NCI-H2107 treated with DMSO at 0.1 percent for 48 hours (cell line): Measurements from ENCODE around the gene CEP104.

Experiments
- DNase-seq: peaks from one replicate; lab custom pipeline; 2025; ENCODE audit not compliant: unreplicated experiment; lab: John Stamatoyannopoulos, UW

Gene CEP104

GRCh38 chr1:3856923-3857790 lies at the start of gene CEP104, which contains the start of gene DFFB:
CEP104 (minus strand) TSS chr1:3857211; CDS start chr1:3852407, 4,804 bp downstream.
DFFB (plus strand) TSS chr1:3857476; CDS start chr1:3857604, 128 bp downstream.
- peak; percentile 47 for DNase-seq

DNA sequence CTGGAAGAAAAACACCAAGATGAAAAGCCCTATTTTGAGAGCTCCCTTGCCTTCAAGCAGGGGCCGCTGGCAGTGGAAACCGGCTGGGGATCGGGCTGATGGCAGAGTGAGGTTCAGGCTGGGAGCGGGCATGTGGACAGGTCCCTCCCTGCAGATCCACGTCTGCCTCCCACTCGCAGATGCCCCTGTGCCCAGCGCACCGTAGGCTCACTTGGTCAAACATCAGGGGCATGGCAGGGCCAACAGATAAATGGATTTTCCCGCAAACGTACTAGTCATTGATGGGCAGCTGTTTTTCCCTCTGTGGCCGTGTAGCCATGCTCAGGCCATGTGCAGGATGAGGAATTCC lies 49.6 kb upstream of the CEP104 start:
- DNase-seq = no peak

DNA sequence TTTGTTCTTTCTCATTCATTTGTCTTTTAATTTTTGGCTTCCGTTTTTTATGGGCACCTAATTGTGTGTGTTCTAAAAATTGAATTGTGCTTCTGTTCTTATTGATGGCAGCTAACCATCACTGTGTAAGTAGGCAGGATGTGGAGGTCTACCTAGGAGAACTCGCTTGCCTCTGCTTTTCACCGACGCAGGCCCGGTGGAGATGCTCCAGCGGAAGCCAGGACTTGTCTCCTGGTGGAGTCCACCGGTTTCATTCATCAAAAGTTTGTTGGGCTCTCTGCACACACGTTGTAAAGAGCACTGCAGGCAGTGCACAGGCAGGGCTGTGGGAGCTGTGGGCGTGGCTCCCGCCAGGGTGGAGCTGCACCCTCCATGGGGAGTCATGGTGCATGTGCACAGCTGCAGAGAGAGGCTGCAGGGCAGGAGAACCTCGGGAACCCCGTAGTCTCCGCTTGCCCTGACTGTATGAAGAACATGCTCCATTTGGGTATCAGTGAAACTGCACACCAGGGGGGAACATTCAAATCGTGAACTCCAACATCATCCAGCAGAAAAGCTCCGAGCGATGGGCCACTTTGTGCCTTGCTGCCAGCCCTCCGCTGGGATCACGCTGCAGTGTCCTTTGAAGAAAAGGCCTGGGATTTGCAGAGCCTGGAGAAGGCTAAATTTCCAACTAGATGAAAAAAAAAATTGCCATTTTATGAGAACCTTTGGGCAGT lies 49.1 kb upstream of the CEP104 start:
- no peak for DNase-seq

DNA sequence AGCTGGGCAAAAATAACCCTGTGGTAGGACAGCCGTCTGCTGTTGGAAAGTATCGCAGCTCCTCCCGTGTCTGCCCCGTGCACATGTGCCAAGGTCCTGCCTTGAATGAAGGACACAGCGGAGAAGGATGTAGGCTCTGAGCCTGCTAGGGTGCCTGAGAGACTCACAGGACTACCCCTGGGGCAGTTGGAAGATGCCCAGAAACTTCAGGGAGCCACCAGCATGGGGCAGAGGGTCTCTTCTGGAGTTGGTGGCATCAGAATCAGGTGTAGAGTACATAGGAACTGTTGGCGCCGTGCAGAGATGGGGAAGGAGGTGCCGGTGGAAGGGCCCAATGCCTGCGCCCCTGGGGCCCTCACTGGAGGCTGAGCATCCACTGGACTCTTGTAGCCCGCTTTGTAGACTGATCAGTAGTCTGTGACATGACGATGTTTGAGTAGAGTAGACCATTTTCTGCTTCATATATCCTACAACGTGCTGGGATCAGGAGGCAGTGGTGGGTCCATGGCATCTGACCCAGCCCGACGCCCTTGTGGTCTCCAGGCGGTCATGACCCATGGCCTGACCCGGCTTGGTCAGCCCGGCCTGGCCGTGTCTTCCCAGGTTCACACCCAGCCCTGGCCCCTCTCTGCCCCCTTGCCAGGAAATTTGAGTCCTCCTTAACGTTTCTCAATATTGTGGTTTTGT lies 48.4 kb upstream of the CEP104 start:
- DNase-seq = no peak

- no peak for DNase-seq
Observed at GRCh38 chr1:3904843-3905185, 47.8 kb upstream of the CEP104 start.

DNA sequence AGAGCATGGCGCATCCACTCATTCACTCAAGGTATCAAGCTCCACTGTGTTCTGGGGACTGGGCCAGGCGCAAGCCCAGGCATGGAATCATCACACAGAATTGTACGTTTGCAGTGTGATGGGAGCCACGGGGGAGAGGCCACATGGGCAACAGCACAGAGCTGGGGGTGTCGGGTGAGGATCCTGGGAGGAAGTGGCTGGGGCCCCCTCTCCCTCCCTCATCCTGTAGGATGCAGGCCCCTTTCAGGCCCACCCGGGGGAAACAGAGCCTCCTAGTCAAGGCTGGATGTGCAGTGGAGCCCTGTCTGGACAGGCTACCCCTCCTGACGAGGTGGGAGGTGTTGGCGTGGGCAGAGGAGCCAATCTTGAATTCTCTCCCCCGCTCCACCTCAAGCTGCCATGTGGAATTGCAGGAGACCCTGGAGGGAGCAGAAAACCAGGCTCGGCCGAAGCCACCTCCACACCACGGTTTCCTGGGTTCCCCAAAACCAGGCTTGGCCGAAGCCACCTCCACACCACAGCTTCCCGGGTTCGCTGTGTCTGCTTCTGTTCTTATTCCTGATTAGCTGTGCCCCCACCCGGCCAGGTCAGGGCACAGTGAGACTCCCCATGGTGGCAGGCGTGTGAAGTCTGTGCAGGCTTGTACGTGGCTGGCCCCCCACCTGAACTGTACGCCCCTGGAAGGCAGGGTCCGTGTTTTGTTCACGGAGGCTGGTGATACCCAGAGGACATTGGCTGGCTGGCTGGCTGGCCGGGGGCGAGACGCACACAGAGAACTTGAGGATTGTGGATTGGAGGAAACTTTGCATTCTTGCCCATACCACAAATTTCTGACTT lies 47.2 kb upstream of the CEP104 start:
- no peak for DNase-seq

- no peak for DNase-seq
Observed at GRCh38 chr1:3903141-3904005, 46.4 kb upstream of the CEP104 start.

GRCh38 chr1:3902571-3903091 lies 45.6 kb upstream of the CEP104 start:
- DNase-seq = peak; percentile 9

DNA sequence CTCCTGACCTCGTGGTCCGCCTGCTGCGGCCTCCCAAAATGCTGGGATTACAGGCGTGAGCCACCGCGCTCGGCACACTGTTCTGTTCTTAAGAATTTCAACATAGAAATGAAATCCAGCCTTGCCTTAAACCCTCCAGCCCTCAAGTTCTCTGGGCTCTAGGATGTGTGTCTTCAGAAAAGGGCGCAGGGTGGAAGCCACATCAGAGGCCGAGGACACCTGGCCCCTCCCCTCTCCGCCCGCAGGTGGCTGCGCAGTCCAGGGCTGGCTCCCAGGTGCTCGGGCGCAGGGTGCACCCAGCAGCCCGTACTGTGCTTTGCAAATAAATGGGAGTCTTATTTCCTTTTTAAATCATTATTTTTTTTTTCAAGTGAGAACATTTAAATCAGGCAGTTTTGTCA lies 45.1 kb upstream of the CEP104 start:
- no peak for DNase-seq

DNA sequence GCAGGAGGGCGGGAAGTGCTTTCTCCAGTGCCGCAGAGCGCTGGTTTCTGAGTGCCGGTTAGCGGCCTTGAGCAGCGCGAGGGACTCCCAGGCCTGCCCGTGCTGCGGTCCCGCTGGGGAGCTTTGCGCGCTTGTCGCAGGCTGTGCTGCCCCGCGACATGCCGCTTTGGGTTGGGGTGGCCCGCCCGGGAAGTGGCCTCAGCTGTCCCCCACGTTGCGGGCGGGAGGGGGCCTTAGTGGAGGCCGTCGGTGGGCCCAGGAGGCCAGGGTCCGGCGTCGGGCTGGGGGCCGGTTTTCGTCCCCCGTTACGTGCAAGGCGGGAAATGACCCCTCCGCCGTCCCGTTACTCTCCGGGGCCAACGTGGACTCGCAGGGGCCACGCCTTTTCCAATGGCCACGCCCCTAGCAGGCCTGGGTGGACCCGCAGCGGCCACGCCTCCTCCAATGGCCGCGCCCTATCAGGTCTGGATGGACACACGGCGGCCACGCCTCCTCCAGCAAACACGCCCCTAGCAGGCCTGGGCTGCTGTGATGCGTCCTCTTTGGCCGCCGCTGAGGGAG lies 44.0 kb upstream of the CEP104 start:
- no peak for DNase-seq

- peak; percentile 57 for DNase-seq
Observed at GRCh38 chr1:3900150-3900968, 43.3 kb upstream of the CEP104 start, which contains the start of gene C1orf174. C1orf174 (minus strand) TSS chr1:3900272; CDS start chr1:3900186, 86 bp downstream.

DNA sequence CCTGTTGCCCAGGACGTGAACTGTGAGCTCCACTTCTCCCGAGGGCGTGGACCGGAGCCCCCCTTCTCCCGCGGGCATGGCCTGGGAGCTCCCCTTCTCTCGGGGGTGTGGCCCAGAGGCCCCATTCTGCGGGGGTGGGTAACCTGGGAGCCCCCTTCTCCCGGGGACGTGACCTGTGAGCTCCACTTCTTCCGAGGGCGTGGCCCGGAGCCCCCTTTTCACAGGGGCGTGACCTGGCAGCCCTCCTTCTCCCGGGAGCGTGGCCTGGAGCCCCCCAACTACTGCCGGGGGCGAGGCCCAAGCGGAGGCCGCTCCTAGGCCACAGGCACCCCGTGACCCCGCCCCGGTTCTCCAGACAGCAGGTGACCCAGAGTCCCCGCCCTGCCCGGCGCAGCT lies 42.7 kb upstream of the CEP104 start:
- no peak for DNase-seq

GRCh38 chr1:3898994-3899753 lies 42.2 kb upstream of the CEP104 start:
- no peak for DNase-seq

DNA sequence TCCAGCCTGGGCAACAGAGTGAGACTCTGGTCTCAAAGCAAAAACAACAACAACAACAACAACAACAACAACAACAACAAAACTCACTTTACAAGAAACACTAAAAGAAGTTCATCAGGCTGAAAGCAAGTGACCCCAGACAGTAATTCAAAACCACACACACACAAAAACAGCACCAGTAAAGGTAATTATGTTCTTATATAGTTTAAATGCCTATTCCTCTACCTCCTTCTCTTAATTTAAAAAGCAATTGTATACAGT lies 41.4 kb upstream of the CEP104 start:
- DNase-seq = no peak

GRCh38 chr1:3896396-3897000 lies 39.5 kb upstream of the CEP104 start:
- no peak for DNase-seq

GRCh38 chr1:3895951-3896325 lies 38.9 kb upstream of the CEP104 start:
- no peak for DNase-seq

DNA sequence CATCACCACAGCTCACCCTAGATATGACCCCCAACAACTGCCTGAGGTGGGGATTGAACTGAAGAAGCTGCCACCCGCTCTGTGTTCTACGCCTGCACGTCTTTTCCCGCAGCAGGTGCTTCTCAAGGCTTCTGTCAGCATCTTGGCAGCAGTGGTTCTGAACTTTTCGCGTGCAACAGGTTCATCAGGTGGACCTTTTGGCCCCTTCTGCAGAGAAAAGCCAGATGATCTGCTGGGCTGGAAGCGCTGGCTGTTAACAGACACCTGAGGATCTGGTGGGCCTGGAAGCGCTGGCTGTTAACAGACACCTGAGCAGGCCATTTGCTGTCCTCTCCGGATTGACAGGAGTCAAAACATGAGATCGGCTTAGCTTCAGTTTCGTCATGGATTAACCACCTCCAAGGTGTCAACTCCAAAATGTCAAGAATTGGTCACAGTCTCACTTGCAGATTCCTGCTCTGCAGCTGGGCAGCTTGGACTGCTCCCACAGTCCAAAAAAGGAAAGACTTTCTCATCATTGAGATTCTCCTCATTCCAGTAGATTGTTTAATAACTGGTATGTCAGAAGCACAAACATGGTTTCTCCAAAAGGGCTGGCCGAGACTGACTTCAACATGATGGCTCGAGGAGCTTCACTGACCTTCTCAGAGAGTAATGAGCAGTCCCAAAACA lies 38.4 kb upstream of the CEP104 start:
- no peak for DNase-seq
